ENCODE measurements around the gene WDR38. TPM values are rescaled to one million over a fixed set of nuclear protein-coding genes. Genes with fewer than 3 reads are reported as not detected.

The WDR38 gene
- total and polyA plus RNA-seq, 8 donors, result not detected

- peaks cover 38 to 44% (median 43%) of the 10 kb centered on the region in 4 donors for H3K36me3 ChIP-seq
- DNase-seq, result peak; percentile 96 to 98
- peak within 1 kb of the TSS; percentile 89 to 97 (median 94) for H3K4me3 ChIP-seq
- intact Hi-C loops (cut with DNase I; ENCODE audit: low total_unique reads), result no loop called here
- TF ChIP-seq POLR2AphosphoS5 (IDR thresholded peaks at IDR 0.05) (peak; percentile 88 to 97 (median 91)), POLR2A (IDR thresholded peaks at IDR 0.05) (peak in 1 of 4 donors; percentile 24), EP300 (IDR thresholded peaks at IDR 0.05) (no peak), CTCF (IDR thresholded peaks at IDR 0.05) (no peak)
- peak within 1 kb of the TSS; percentile 81 to 96 (median 94) for H3K27ac ChIP-seq
- H3K4me1 ChIP-seq, result peaks cover 29 to 54% (median 50%) of the 10 kb centered on the region in 4 donors
- 0 to 1% (median 0%) methylated on average over 42 to 92 of the region's 92 CpGs for WGBS, 5 donors
- no peaks in the 10 kb centered on the region for H3K9me3 ChIP-seq
- no peaks in the 10 kb centered on the region for H3K27me3 ChIP-seq
These were observed 8.3 kb downstream of the WDR38 start, which contains the start of the genes ARPC5L and RPL35 for GRCh38 chr9:124861342-124862229. ARPC5L (plus strand) TSS chr9:124862130; CDS start chr9:124869291, 7,161 bp downstream. RPL35 (minus strand) TSS chr9:124861957; CDS start chr9:124861912, 45 bp downstream.

GRCh38 chr9:124863371-124863871, 10.2 kb downstream of the WDR38 start:
- peaks cover 22 to 26% (median 24%) of the 10 kb centered on the region in 4 donors for H3K36me3 ChIP-seq
- intact Hi-C loops (cut with DNase I; ENCODE audit: low total_unique reads), result no loop called here
- peak overlapping the region in 1 of 4 donors; percentile 97 for H3K4me3 ChIP-seq
- H3K27me3 ChIP-seq, result no peaks in the 10 kb centered on the region
- H3K4me1 ChIP-seq, result peaks cover 36 to 61% (median 60%) of the 10 kb centered on the region in 4 donors
- peak overlapping the region; percentile 40 to 96 (median 94) for H3K27ac ChIP-seq
- no peak for TF ChIP-seq EP300 (IDR thresholded peaks at IDR 0.05)
- peak in 2 of 3 donors; percentile 35 to 75 for TF ChIP-seq POLR2AphosphoS5 (IDR thresholded peaks at IDR 0.05)
- no peak for TF ChIP-seq CTCF (IDR thresholded peaks at IDR 0.05)
- WGBS, 5 donors, result 22 to 53% (median 35%) methylated on average over 7 of the region's 7 CpGs
- DNase-seq, result peak in 1 of 2 donors; percentile 51
- H3K9me3 ChIP-seq, result no peaks in the 10 kb centered on the region

- 0 to 2% (median 0%) methylated on average over 45 to 101 of the region's 101 CpGs for WGBS, 5 donors
- Histone ChIP-seq H3K9me3 (no peaks in the 10 kb centered on the region), H3K4me1 (peaks cover 48 to 63% (median 58%) of the 10 kb centered on the region in 4 donors), H3K36me3 (peaks cover 3 to 12% (median 8%) of the 10 kb centered on the region in 4 donors), H3K4me3 (peak overlapping the region; percentile 84 to 99 (median 98)), H3K27me3 (no peaks in the 10 kb centered on the region), H3K27ac (peak overlapping the region; percentile 92 to 99 (median 96))
- intact Hi-C loops (cut with DNase I; ENCODE audit: low total_unique reads), result no loop called here
- TF ChIP-seq CTCF (IDR thresholded peaks at IDR 0.05) (no peak), POLR2AphosphoS5 (IDR thresholded peaks at IDR 0.05) (peak; percentile 91 to 95 (median 94)), POLR2A (IDR thresholded peaks at IDR 0.05) (peak in 2 of 4 donors; percentile 20 to 60), EP300 (IDR thresholded peaks at IDR 0.05) (no peak)
- peak; percentile 90 to 97 for DNase-seq
These were observed 15.5 kb downstream of the WDR38 start for GRCh38 chr9:124868511-124869465.
